K562 (cell line): ENCODE data around the gene CD40LG.

Source experiments
- IRF2 ChIP-seq: sonication (generic); formaldehyde crosslinking; IDR thresholded peaks from 2 replicates; pipeline ENCODE4 v1.8.1; 2022; ENCODE audit warnings: mild to moderate bottlenecking, missing genetic modification reagents
- JUND ChIP-seq, 2 experiments: IDR thresholded peaks; 2 replicates in 1 of 2; 3 replicates in 1 of 2; pipeline ENCODE4 v1.6.1; 2011; ENCODE audit warnings: borderline replicate concordance in 2 of 2, low read depth in 2 of 2, low read length in 2 of 2, improper control_type of control experiment in 1 of 2, missing biosample characterization in 1 of 2, missing genetic modification characterization in 1 of 2, missing genetic modification reagents in 1 of 2
- MEF2D ChIP-seq: conservative IDR thresholded peaks from 2 replicates; pipeline ENCODE4 v1.6.1; 2016; ENCODE audit warnings: low read depth, missing genetic modification characterization, missing compliant biosample characterization
- POLR2A ChIP-seq: fragments of 450-650 bp; conservative IDR thresholded peaks from 2 replicates; pipeline ENCODE4 v1.6.1; 2016
- SMAD3 ChIP-seq: fragments of 450-650 bp; formaldehyde crosslinking; conservative IDR thresholded peaks from 2 replicates; pipeline ENCODE4 v1.4.0; 2020; ENCODE audit warnings: mild to moderate bottlenecking
- SRF ChIP-seq, 2 experiments: fragments of 250-450, 450-650 bp in 1 of 2; sonication (Bioruptor Pico) in 1 of 2; sonication (generic) in 1 of 2; formaldehyde crosslinking; IDR thresholded peaks; 2 replicates each; pipeline versions ENCODE4 v1.5.0 to v1.5.1; 2020 to 2022; ENCODE audit warnings: mild to moderate bottlenecking in 1 of 2, missing genetic modification reagents in 1 of 2
- TGIF2 ChIP-seq: sonication (generic); formaldehyde crosslinking; IDR thresholded peaks from 2 replicates; pipeline ENCODE4 v1.8.1; 2022; ENCODE audit warnings: mild to moderate bottlenecking, missing genetic modification reagents, moderate library complexity
- ZNF668 ChIP-seq: fragments of 250-450 bp; sonication (Bioruptor Pico); IDR thresholded peaks from 2 replicates; pipeline ENCODE4 v1.8.0; 2022; ENCODE audit warnings: mild to moderate bottlenecking, inconsistent platforms
- TF ChIP-seq, protein P1 (sequence below), 3 experiments: IDR thresholded peaks in 2 of 3; conservative IDR thresholded peaks in 1 of 3; 2 replicates each; pipeline ENCODE4 v1.5.1; 2011 to 2012; ENCODE audit warnings: low read length in 3 of 3, mild to moderate bottlenecking in 3 of 3, control low read depth in 2 of 3, improper control_type of control experiment in 1 of 3, inconsistent platforms in 1 of 3, low read depth in 1 of 3, mixed read lengths in 1 of 3, moderate library complexity in 1 of 3; ENCODE audit not compliant: insufficient read depth in 2 of 3
- TF ChIP-seq, protein P2 (sequence below): fragments of 200-400 bp; formaldehyde crosslinking; IDR thresholded peaks from 2 replicates; pipeline ENCODE4 v1.6.1; 2017; ENCODE audit warnings: mild to moderate bottlenecking, low read depth, low read length, moderate library complexity

DNA sequence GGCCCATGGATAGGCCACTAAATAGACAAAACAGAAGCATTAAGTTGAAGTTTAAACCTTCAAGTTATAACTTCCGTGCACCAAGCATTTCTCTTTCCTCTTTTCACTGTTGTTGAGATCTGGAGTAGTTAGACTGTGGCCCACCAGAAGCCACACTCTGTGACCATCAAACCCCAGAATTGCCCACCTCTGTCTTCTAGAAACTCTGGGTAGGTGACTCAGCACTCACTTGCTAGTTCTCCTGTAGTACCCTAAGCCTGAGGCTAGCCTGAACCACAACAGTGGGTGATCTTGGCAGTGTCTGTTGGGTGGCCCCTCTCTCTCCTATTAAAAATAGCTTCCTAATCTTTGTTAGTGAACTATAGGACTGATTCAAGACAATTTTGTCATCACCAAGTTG, 24.6 kb upstream of the CD40LG start:
- TF ChIP-seq TGIF2 (no peak), ZNF668 (CRISPR knock-in tag) (no peak), JUND (IDR thresholded peaks at IDR 0.05; ENCODE audit: borderline replicate concordance, low read depth, low read length) (no peak), JUND (tag; IDR thresholded peaks at IDR 0.05; ENCODE audit: borderline replicate concordance, low read depth, low read length) (no peak), SRF (CRISPR knock-in tag; IDR thresholded peaks at IDR 0.05) (no peak), MEF2D (tag) (no peak), IRF2 (CRISPR knock-in tag) (no peak), SMAD3 (CRISPR knock-in tag) (no peak), POLR2A (no peak)
- TF ChIP-seq, protein P1, sequence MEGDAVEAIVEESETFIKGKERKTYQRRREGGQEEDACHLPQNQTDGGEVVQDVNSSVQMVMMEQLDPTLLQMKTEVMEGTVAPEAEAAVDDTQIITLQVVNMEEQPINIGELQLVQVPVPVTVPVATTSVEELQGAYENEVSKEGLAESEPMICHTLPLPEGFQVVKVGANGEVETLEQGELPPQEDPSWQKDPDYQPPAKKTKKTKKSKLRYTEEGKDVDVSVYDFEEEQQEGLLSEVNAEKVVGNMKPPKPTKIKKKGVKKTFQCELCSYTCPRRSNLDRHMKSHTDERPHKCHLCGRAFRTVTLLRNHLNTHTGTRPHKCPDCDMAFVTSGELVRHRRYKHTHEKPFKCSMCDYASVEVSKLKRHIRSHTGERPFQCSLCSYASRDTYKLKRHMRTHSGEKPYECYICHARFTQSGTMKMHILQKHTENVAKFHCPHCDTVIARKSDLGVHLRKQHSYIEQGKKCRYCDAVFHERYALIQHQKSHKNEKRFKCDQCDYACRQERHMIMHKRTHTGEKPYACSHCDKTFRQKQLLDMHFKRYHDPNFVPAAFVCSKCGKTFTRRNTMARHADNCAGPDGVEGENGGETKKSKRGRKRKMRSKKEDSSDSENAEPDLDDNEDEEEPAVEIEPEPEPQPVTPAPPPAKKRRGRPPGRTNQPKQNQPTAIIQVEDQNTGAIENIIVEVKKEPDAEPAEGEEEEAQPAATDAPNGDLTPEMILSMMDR (IDR thresholded peaks at IDR 0.05 in 2 of 3, conservative IDR thresholded peaks at IDR 0.05 in 1 of 3; ENCODE audit: insufficient read depth in 2 of 3, low read depth in 1 of 3, low read length in 3 of 3), result no peak
- TF ChIP-seq, protein P2, sequence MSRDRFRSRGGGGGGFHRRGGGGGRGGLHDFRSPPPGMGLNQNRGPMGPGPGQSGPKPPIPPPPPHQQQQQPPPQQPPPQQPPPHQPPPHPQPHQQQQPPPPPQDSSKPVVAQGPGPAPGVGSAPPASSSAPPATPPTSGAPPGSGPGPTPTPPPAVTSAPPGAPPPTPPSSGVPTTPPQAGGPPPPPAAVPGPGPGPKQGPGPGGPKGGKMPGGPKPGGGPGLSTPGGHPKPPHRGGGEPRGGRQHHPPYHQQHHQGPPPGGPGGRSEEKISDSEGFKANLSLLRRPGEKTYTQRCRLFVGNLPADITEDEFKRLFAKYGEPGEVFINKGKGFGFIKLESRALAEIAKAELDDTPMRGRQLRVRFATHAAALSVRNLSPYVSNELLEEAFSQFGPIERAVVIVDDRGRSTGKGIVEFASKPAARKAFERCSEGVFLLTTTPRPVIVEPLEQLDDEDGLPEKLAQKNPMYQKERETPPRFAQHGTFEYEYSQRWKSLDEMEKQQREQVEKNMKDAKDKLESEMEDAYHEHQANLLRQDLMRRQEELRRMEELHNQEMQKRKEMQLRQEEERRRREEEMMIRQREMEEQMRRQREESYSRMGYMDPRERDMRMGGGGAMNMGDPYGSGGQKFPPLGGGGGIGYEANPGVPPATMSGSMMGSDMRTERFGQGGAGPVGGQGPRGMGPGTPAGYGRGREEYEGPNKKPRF, result no peak
